H1 (cell line): ENCODE data around the gene ZNF584.

Experiments
- ATF3 ChIP-seq: IDR thresholded peaks from 2 replicates; pipeline ENCODE4 v1.6.1; 2011; ENCODE audit warnings: low read depth, mild to moderate bottlenecking, low read length; ENCODE audit not compliant: insufficient read depth
- CTCF ChIP-seq, 3 experiments: IDR thresholded peaks; 1 replicate in 2 of 3; 2 replicates in 1 of 3; pipeline versions ENCODE4 v1.5.1 to v1.6.1; 2011; ENCODE audit warnings: low read length in 3 of 3, mild to moderate bottlenecking in 3 of 3, inconsistent platforms in 2 of 3, low read depth in 1 of 3, moderate library complexity in 1 of 3; ENCODE audit not compliant: insufficient read depth in 1 of 3; ENCODE audit errors: control extremely low read depth in 1 of 3
- EP300 ChIP-seq, 2 experiments: IDR thresholded peaks; 1 replicate in 1 of 2; 2 replicates in 1 of 2; pipeline ENCODE4 v1.6.1; 2011 to 2012; ENCODE audit warnings: low read depth in 2 of 2, low read length in 2 of 2, mild to moderate bottlenecking in 2 of 2, borderline replicate concordance in 1 of 2, inconsistent platforms in 1 of 2, moderate library complexity in 1 of 2
- EZH2 ChIP-seq: fragments of 200-600 bp; sonication (generic); IDR thresholded peaks from 2 replicates; pipeline ENCODE4 v1.7.1; 2012; ENCODE audit warnings: low read depth, mild to moderate bottlenecking, moderate library complexity, low read length, inconsistent platforms; ENCODE audit not compliant: severe bottlenecking
- JUND ChIP-seq: IDR thresholded peaks from 2 replicates; pipeline ENCODE4 v1.6.1; 2011; ENCODE audit warnings: mild to moderate bottlenecking, improper control_type of control experiment, low read length
- MAX ChIP-seq: IDR thresholded peaks from 2 replicates; pipeline ENCODE4 v1.6.1; 2012; ENCODE audit warnings: inconsistent platforms
- POLR2A ChIP-seq, 2 experiments: IDR thresholded peaks; 1 replicate in 1 of 2; 2 replicates in 1 of 2; pipeline ENCODE4 v1.6.1; 2011; ENCODE audit warnings: low read depth in 2 of 2, low read length in 2 of 2, mild to moderate bottlenecking in 2 of 2; ENCODE audit errors: control extremely low read depth in 1 of 2

GRCh38 chr19:58460039-58460438 is 51.6 kb downstream of the ZNF584 start:
- TF ChIP-seq POLR2A (IDR thresholded peaks at IDR 0.05; ENCODE audit: control extremely low read depth in 1 of 2, low read depth in 2 of 2, low read length in 2 of 2) (no peak), EP300 (IDR thresholded peaks at IDR 0.05; ENCODE audit: borderline replicate concordance in 1 of 2, low read depth in 2 of 2, low read length in 2 of 2) (no peak), MAX (no peak), CTCF (IDR thresholded peaks at IDR 0.05; ENCODE audit: control extremely low read depth in 1 of 3, insufficient read depth in 1 of 3, low read depth in 1 of 3, low read length in 3 of 3) (no peak), ATF3 (no peak), EZH2 (no peak), JUND (no peak)
